Esophagus muscularis mucosa (tissue), 4 donors: ENCODE data around the gene RARB. TPM values are rescaled to one million over a fixed set of nuclear protein-coding genes. Genes with fewer than 3 reads are reported as not detected.

ENCODE experiments used
- DNase-seq: peaks from one replicate; pipeline ENCODE4 v3.0.0-alpha.2; 2017; ENCODE audit errors: extremely low spot score
- H3K27ac ChIP-seq, 4 donors: fragments of 200-600 bp; sonication (generic); replicated peaks in 1 of 4; 1 replicate in 3 of 4; 2 replicates in 1 of 4; pipeline ENCODE4 v1.5.1; 2016 to 2019; ENCODE audit warnings: mild to moderate bottlenecking in 1 of 4
- H3K27me3 ChIP-seq, 4 donors: fragments of 200-600 bp; sonication (generic); one replicate each; pipeline versions ENCODE4 v1.5.1 to v1.6.0; 2016 to 2019
- H3K36me3 ChIP-seq, 4 donors: fragments of 200-600 bp; sonication (generic); one replicate each; pipeline ENCODE4 v1.5.1; 2016 to 2019
- H3K4me1 ChIP-seq, 4 donors: fragments of 200-600 bp; sonication (generic); one replicate each; pipeline ENCODE4 v1.5.1; 2016 to 2019
- H3K4me3 ChIP-seq, 4 donors: fragments of 200-600 bp; sonication (generic); 1 replicate in 2 of 4; 2 replicates in 2 of 4; pipeline ENCODE4 v1.5.1; 2016 to 2019; ENCODE audit warnings: mild to moderate bottlenecking in 4 of 4, moderate library complexity in 1 of 4
- H3K9me3 ChIP-seq, 4 donors: fragments of 200-600 bp; sonication (generic); 1 replicate in 3 of 4; 2 replicates in 1 of 4; pipeline ENCODE4 v1.5.1; 2016 to 2019
- CTCF ChIP-seq, 3 experiments: fragments of 200-600 bp in 2 of 3; fragments of 450-650 bp in 1 of 3; sonication (generic) in 2 of 3; IDR thresholded peaks; one replicate each; pipeline ENCODE4 v1.5.1; 2017 to 2019; ENCODE audit warnings: antibody characterized with exemption in 3 of 3, mild to moderate bottlenecking in 2 of 3, moderate library complexity in 1 of 3
- EP300 ChIP-seq: sonication (generic); formaldehyde crosslinking; IDR thresholded peaks from one replicate; pipeline ENCODE4 v1.6.1; 2017; ENCODE audit warnings: antibody characterized with exemption
- POLR2A ChIP-seq: fragments of 450-650 bp; IDR thresholded peaks from one replicate; pipeline ENCODE4 v1.6.1; 2017; ENCODE audit warnings: antibody characterized with exemption, moderate library complexity, mild to moderate bottlenecking, low read depth
- POLR2AphosphoS5 ChIP-seq, 2 donors: sonication (generic); formaldehyde crosslinking; IDR thresholded peaks; one replicate each; pipeline ENCODE4 v1.6.1; 2017; ENCODE audit warnings: antibody characterized with exemption in 2 of 2
- WGBS: methylation state at CpG from one replicate; pipeline ENCODE4 v1.1.5; 2018; 5-methylcytosine and 5-hydroxymethylcytosine counted together
- intact Hi-C: fragments of 100-400 bp; cut with DNase I; formaldehyde crosslinking; loops from one replicate; pipeline ENCODE4 v1.15.1; 2023
- total RNA-seq, 4 donors: library from RNA; depleted of rRNA; stranded (reverse); fragments of >200 nt; gene quantifications; one replicate each; pipeline versions ENCODE4 v1.1.0 to v1.2.1, GENCODE V29; 2016

The RARB gene
- total RNA-seq, 4 donors from 2014 or later = 29.2 to 51.9 (median 40.9) TPM

DNA sequence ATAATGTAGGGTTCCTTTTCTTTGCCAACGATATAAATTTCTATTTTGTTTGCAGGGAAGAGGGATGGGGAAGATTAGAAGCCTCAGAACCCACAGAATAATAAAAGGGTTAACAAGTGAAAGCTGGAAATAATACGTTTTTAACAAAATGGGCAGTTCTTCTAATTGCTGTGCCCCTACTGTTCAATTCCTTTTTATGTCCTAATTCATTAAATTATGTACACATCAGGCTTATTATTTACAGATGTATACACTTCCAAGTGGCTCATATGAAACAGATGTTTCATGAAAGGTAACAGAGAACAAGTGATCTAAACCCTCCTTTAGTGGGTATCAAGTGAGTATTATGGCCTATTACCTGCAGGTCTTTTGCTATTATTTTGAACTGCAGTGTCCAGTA is 16.2 kb downstream of the RARB start:
- no peak for DNase-seq
- WGBS = 25% methylated on average over 2 of the region's 2 CpGs
- intact Hi-C loops = no loop called here
- no peaks in the 10 kb centered on the region for H3K9me3 ChIP-seq
- H3K4me1 ChIP-seq = peaks cover 8 to 77% (median 68%) of the 10 kb centered on the region in 4 donors
- no peaks in the 10 kb centered on the region for H3K27me3 ChIP-seq
- H3K27ac ChIP-seq = peak overlapping the region in 2 of 4 donors; percentile 0 to 37
- H3K4me3 ChIP-seq = no peak overlapping the region
- H3K36me3 ChIP-seq = no peaks in the 10 kb centered on the region
- TF ChIP-seq CTCF (IDR thresholded peaks at IDR 0.05) = no peak
- no peak for TF ChIP-seq POLR2AphosphoS5 (IDR thresholded peaks at IDR 0.05)
- no peak for TF ChIP-seq EP300
- TF ChIP-seq POLR2A = no peak

- no peak for DNase-seq
- WGBS = 65% methylated on average over 4 of the region's 4 CpGs
- Histone ChIP-seq H3K27me3 (no peaks in the 10 kb centered on the region), H3K36me3 (no peaks in the 10 kb centered on the region), H3K4me3 (no peak overlapping the region), H3K27ac (peak overlapping the region in 2 of 4 donors; percentile 0 to 37), H3K9me3 (no peaks in the 10 kb centered on the region), H3K4me1 (peaks cover 15 to 82% (median 78%) of the 10 kb centered on the region in 4 donors)
- intact Hi-C loops = no loop called here
- TF ChIP-seq POLR2AphosphoS5 (IDR thresholded peaks at IDR 0.05) = no peak
- TF ChIP-seq POLR2A = no peak
- TF ChIP-seq CTCF (IDR thresholded peaks at IDR 0.05) = no peak
- no peak for TF ChIP-seq EP300
These were observed 17.7 kb downstream of the RARB start for GRCh38 chr3:25445731-25446130.

GRCh38 chr3:25447285-25447684 is 19.2 kb downstream of the RARB start:
- intact Hi-C loops = no loop called here

GRCh38 chr3:25447925-25448324 is 19.9 kb downstream of the RARB start:
- DNase-seq = no peak
- intact Hi-C loops = no loop called here
- Histone ChIP-seq H3K4me1 (peaks cover 14 to 94% (median 89%) of the 10 kb centered on the region in 4 donors), H3K27me3 (no peaks in the 10 kb centered on the region), H3K9me3 (no peaks in the 10 kb centered on the region), H3K4me3 (no peak overlapping the region), H3K36me3 (no peaks in the 10 kb centered on the region), H3K27ac (peak overlapping the region; percentile 52 to 83 (median 68))
- WGBS = 100% methylated on average over 3 of the region's 3 CpGs
- TF ChIP-seq CTCF (IDR thresholded peaks at IDR 0.05) (no peak), EP300 (no peak), POLR2A (no peak)

More at GRCh38 chr3:25447285-25447684, 19.2 kb downstream of the RARB start:
- no peak for TF ChIP-seq POLR2AphosphoS5 (IDR thresholded peaks at IDR 0.05)
- no peak for TF ChIP-seq POLR2A
- TF ChIP-seq CTCF (IDR thresholded peaks at IDR 0.05) = no peak
- no peak for TF ChIP-seq EP300
- Histone ChIP-seq H3K4me1 (peaks cover 16 to 94% (median 89%) of the 10 kb centered on the region in 4 donors), H3K9me3 (no peaks in the 10 kb centered on the region), H3K27ac (peak overlapping the region in 2 of 4 donors; percentile 1 to 70), H3K36me3 (no peaks in the 10 kb centered on the region), H3K27me3 (no peaks in the 10 kb centered on the region), H3K4me3 (no peak overlapping the region)
- DNase-seq = no peak
- 82% methylated on average over 3 of the region's 3 CpGs for WGBS
